Nephron progenitor cell (in vitro differentiated cells): ENCODE measurements around the gene NASP.

Experiments used
- DNase-seq: peaks from one replicate; pipeline ENCODE4 v3.0.0; 2021
- H3K27ac Mint-ChIP-seq: 2 replicates; pipeline ENCODE4 v1.8.0; 2021; ENCODE audit warnings: mild to moderate bottlenecking, moderate library complexity, mixed read lengths
- H3K27me3 Mint-ChIP-seq: 2 replicates; pipeline ENCODE4 v1.8.0; 2021; ENCODE audit warnings: mild to moderate bottlenecking, low read depth, mixed read lengths; ENCODE audit not compliant: poor library complexity
- H3K36me3 Mint-ChIP-seq: 2 replicates; pipeline ENCODE4 v1.8.0; 2021; ENCODE audit warnings: low read depth, mixed read lengths
- H3K4me1 Mint-ChIP-seq: 2 replicates; pipeline ENCODE4 v1.8.0; 2021; ENCODE audit warnings: mixed read lengths
- H3K4me3 Mint-ChIP-seq: 2 replicates; pipeline ENCODE4 v1.8.0; 2021; ENCODE audit warnings: mild to moderate bottlenecking, moderate library complexity, mixed read lengths
- H3K9me3 Mint-ChIP-seq: 2 replicates; pipeline ENCODE4 v1.8.0; 2021; ENCODE audit warnings: mild to moderate bottlenecking, moderate library complexity, mixed read lengths
- TF ChIP-seq, protein P1 (sequence below): fragments of 200-600 bp; sonication (generic); IDR thresholded peaks from 2 replicates; pipeline ENCODE4 v1.5.0; 2021; ENCODE audit warnings: antibody characterized with exemption

Gene NASP

GRCh38 chr1:45608175-45609156 lies 24.6 kb downstream of the NASP start:
- DNase-seq: no peak
- Mint-ChIP-seq H3K4me1 (no peaks in the 10 kb centered on the region), H3K36me3 (peaks cover 81% of the 10 kb centered on the region), H3K27ac (no peak overlapping the region), H3K27me3 (no peaks in the 10 kb centered on the region), H3K9me3 (no peaks in the 10 kb centered on the region), H3K4me3 (no peak overlapping the region)
- TF ChIP-seq, protein P1, sequence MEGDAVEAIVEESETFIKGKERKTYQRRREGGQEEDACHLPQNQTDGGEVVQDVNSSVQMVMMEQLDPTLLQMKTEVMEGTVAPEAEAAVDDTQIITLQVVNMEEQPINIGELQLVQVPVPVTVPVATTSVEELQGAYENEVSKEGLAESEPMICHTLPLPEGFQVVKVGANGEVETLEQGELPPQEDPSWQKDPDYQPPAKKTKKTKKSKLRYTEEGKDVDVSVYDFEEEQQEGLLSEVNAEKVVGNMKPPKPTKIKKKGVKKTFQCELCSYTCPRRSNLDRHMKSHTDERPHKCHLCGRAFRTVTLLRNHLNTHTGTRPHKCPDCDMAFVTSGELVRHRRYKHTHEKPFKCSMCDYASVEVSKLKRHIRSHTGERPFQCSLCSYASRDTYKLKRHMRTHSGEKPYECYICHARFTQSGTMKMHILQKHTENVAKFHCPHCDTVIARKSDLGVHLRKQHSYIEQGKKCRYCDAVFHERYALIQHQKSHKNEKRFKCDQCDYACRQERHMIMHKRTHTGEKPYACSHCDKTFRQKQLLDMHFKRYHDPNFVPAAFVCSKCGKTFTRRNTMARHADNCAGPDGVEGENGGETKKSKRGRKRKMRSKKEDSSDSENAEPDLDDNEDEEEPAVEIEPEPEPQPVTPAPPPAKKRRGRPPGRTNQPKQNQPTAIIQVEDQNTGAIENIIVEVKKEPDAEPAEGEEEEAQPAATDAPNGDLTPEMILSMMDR: no peak

GRCh38 chr1:45610589-45611226 lies 26.9 kb downstream of the NASP start:
- peaks cover 86% of the 10 kb centered on the region for H3K36me3 Mint-ChIP-seq
- no peaks in the 10 kb centered on the region for H3K27me3 Mint-ChIP-seq
- H3K9me3 Mint-ChIP-seq: no peaks in the 10 kb centered on the region
- DNase-seq: no peak
- TF ChIP-seq, protein P1: no peak
- H3K27ac Mint-ChIP-seq: peak overlapping the region; percentile 88
- H3K4me3 Mint-ChIP-seq: no peak overlapping the region
- H3K4me1 Mint-ChIP-seq: no peaks in the 10 kb centered on the region

GRCh38 chr1:45612941-45613579 lies 29.2 kb downstream of the NASP start:
- Mint-ChIP-seq H3K4me3 (no peak overlapping the region), H3K9me3 (no peaks in the 10 kb centered on the region), H3K27me3 (no peaks in the 10 kb centered on the region), H3K4me1 (no peaks in the 10 kb centered on the region), H3K27ac (peak overlapping the region; percentile 7), H3K36me3 (peaks cover 81% of the 10 kb centered on the region)
- TF ChIP-seq, protein P1: no peak
- no peak for DNase-seq

DNA sequence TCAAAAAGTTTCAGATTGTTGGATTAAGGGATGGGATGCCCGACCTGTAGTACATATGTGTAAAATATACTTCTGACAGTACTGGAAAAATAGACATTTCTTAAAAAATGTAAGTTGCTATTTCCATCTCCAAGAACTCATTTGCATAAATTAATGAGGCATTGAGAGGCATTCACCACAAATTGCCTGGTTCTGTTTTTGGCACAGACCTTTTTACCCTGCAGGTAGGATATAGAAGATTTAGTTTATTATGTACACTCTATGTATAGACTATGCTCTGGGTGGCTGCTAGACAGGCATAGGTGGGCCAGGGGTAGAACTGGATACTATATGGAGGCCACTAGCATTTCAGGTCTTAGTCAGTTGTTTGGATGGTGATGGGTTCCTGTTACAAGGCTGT lies 32.0 kb downstream of the NASP start:
- TF ChIP-seq, protein P1: no peak
- DNase-seq: no peak
- Mint-ChIP-seq H3K9me3 (no peaks in the 10 kb centered on the region), H3K4me1 (no peaks in the 10 kb centered on the region), H3K27ac (peak overlapping the region; percentile 50), H3K27me3 (no peaks in the 10 kb centered on the region), H3K36me3 (peaks cover 68% of the 10 kb centered on the region), H3K4me3 (no peak overlapping the region)

DNA sequence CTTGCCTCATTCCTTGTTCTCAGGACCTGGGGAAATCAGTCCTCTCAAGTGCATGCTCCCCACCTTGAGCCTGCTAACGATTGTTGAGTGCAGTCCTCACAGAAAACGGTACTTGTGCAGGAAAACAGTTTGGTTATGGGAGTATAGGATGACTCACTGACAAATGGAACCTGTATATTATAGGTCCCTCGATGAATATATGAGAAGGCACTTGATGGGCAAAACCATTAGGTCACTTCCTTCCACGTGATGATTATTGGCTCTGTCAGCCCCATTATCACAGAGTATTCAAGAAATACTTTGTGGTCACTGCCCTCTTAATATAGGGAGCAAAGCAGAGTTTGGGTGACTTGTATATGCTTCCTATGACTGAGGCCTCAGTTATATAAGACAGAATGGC lies 33.8 kb downstream of the NASP start:
- H3K36me3 Mint-ChIP-seq: peaks cover 59% of the 10 kb centered on the region

More for the DNA sequence above, 33.8 kb downstream of the NASP start:
- Mint-ChIP-seq H3K4me3 (no peak overlapping the region), H3K27ac (peak overlapping the region; percentile 78), H3K27me3 (no peaks in the 10 kb centered on the region), H3K4me1 (no peaks in the 10 kb centered on the region), H3K9me3 (no peaks in the 10 kb centered on the region)
- DNase-seq: no peak
- TF ChIP-seq, protein P1: no peak
